Measurements from ENCODE around the gene RSBN1.
"Not testable (repeated sequence)": the region's sequence is repeated elsewhere in the genome, so short reads cannot be mapped to it uniquely, and the experiment has no call there.

RSBN1 gene

DNA sequence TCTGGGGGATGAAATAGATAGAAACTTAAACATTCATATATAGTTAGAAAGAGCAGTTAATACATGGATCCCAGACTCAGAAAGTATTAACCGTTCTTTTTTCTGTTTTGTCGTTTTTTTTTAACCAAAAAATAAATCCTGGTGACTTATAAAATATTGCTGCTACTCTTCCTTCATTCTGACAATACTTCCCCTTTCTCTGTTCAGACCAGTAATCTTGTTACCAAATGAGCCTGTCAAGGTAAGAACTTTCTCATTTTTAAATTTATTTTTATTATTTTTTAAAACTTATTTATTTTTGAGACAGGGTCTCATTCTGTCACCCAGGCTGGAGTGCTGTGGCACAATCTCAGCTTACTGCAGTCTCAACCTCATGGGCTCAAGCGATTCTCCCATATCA lies 45.5 kb upstream of the RSBN1 start:
- TF ChIP-seq, protein P1, sequence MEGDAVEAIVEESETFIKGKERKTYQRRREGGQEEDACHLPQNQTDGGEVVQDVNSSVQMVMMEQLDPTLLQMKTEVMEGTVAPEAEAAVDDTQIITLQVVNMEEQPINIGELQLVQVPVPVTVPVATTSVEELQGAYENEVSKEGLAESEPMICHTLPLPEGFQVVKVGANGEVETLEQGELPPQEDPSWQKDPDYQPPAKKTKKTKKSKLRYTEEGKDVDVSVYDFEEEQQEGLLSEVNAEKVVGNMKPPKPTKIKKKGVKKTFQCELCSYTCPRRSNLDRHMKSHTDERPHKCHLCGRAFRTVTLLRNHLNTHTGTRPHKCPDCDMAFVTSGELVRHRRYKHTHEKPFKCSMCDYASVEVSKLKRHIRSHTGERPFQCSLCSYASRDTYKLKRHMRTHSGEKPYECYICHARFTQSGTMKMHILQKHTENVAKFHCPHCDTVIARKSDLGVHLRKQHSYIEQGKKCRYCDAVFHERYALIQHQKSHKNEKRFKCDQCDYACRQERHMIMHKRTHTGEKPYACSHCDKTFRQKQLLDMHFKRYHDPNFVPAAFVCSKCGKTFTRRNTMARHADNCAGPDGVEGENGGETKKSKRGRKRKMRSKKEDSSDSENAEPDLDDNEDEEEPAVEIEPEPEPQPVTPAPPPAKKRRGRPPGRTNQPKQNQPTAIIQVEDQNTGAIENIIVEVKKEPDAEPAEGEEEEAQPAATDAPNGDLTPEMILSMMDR (IDR thresholded peaks at IDR 0.05; ENCODE audit: low read depth, low read length, missing control alignments) = no peak
- DNase-seq (ENCODE audit: low read depth) = no peak
- H3K4me3 ChIP-seq (ENCODE audit: low read depth, low read length) = no peak overlapping the region; the same call in 1 of the 2 replicates

- H3K4me3 ChIP-seq (ENCODE audit: low read depth, low read length) = no peak overlapping the region
- DNase-seq (ENCODE audit: low read depth) = no peak
- TF ChIP-seq, protein P1 (IDR thresholded peaks at IDR 0.05; ENCODE audit: low read depth, low read length, missing control alignments) = no peak
These were observed 44.1 kb upstream of the RSBN1 start for GRCh38 chr1:113856401-113856790.

DNA sequence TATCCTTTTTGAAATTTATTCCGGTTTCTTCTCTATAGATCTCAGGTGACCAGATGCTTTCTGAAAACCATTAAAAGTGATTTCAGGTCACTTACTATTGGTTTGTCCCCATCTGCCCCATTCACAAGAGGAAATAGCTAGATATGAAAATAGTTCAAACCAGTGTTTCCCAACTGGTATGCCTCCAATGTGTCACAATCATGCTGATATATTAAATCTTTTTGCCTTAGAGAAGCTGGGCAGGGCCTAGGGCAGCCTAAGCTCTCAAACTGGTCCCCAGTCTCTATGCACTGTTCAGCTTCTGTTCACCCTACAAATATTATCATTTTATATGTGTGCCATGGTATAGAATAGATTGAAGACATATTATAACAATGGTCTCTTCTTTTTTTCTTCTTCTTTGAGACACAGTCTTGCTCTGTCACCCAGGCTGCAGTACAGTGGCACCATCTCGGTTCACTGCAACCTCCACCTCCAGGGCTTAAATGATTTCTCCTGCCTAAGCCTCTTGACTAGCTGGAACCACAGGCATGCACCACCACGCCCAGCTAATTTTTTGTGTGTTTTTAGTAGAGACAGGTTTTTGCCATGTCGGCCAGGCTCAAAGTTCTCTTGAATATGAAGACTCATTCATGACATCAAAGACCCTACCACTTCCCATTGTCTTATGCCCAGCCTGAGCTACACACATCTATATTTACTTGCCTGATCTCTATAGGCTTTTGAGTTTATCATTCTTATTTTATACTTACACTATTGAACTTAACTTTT lies 43.5 kb upstream of the RSBN1 start:
- no peak overlapping the region for H3K4me3 ChIP-seq (ENCODE audit: low read depth, low read length)
- TF ChIP-seq, protein P1 (IDR thresholded peaks at IDR 0.05; ENCODE audit: low read depth, low read length, missing control alignments) = no peak
- DNase-seq (ENCODE audit: low read depth) = no peak

DNA sequence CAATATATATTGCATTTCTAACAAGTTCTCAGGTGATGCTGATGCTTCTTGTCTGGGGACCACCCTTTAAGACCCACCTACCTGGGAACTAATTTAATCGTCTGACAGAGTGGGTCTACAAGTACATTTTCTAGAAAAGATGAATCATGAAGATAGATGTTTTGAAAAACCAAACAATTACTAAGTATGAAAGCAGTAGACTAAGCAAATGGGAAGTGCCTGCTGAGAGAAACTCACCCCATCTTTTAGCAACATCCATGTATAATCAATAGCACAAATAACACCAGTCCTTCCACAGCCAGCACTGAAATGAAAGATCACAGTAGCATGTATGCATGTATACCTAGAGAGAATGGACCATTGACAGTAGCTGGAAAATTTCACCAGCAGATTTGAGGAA lies 42.0 kb upstream of the RSBN1 start:
- DNase-seq (ENCODE audit: low read depth) = no peak
- no peak overlapping the region for H3K4me3 ChIP-seq (ENCODE audit: low read depth, low read length)
- TF ChIP-seq, protein P1 (IDR thresholded peaks at IDR 0.05; ENCODE audit: low read depth, low read length, missing control alignments) = no peak

DNA sequence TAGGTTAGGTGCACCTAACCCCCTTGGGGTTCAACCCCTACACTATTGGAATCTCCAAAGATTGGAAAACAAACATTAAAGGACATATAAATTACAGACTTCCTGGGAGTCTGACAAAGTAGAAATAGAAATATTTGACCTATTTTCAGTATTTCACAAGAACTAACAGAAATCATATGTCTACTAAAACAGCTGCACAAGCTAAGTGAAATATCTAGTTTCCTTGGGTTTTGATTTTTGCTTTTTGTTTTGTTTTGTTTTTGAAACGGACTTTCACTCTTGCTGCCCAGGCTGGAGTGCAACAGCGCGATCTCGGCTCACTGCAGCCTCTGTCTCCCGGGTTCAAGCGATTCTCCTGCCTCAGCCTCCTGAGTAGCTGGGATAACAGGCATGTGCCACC lies 40.4 kb upstream of the RSBN1 start:
- not testable (repeated sequence) for H3K4me3 ChIP-seq (ENCODE audit: low read depth, low read length); DNase-seq (ENCODE audit: low read depth)

GRCh38 chr1:113850127-113850796 lies 38.0 kb upstream of the RSBN1 start:
- no peak for DNase-seq (ENCODE audit: low read depth)
- TF ChIP-seq, protein P1 (IDR thresholded peaks at IDR 0.05; ENCODE audit: low read depth, low read length, missing control alignments) = no peak
- no peak overlapping the region for H3K4me3 ChIP-seq (ENCODE audit: low read depth, low read length)

DNA sequence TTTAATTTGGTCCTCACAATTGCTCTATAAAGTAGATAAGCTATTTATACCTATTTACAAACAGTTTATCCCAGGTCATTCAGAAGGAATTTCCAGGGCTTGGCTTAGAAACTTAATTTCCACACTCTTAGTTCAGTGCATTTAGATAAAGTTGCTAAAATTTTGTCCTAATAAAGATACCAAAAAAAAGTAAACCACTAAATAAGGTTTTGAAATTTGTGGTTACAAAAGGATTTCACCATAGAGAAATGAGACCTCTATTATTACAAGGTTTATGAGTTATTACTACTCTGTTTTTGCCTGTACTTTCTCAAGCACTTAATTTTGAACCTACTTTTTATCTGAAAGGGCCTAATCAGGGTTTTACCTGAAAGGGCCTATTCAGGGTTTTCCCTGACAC lies 36.8 kb upstream of the RSBN1 start:
- TF ChIP-seq, protein P1 (IDR thresholded peaks at IDR 0.05; ENCODE audit: low read depth, low read length, missing control alignments) = no peak

More for the DNA sequence above, 36.8 kb upstream of the RSBN1 start:
- no peak for DNase-seq (ENCODE audit: low read depth)
- H3K4me3 ChIP-seq (ENCODE audit: low read depth, low read length) = no peak overlapping the region
